Lower leg skin (tissue), 3 donors: ENCODE data around the gene DOCK11.

Experiments
- POLR2A ChIP-seq, 2 donors: fragments of 450-650 bp; IDR thresholded peaks; one replicate each; pipeline ENCODE4 v1.6.1; 2016 to 2017; ENCODE audit warnings: antibody characterized with exemption in 2 of 2, mild to moderate bottlenecking in 1 of 2, moderate library complexity in 1 of 2
- TF ChIP-seq, protein P1 (sequence below), 3 donors: fragments of 450-650 bp; IDR thresholded peaks; one replicate each; pipeline ENCODE4 v1.5.1; 2016; ENCODE audit warnings: antibody characterized with exemption in 3 of 3, mild to moderate bottlenecking in 3 of 3, moderate library complexity in 2 of 3

DNA sequence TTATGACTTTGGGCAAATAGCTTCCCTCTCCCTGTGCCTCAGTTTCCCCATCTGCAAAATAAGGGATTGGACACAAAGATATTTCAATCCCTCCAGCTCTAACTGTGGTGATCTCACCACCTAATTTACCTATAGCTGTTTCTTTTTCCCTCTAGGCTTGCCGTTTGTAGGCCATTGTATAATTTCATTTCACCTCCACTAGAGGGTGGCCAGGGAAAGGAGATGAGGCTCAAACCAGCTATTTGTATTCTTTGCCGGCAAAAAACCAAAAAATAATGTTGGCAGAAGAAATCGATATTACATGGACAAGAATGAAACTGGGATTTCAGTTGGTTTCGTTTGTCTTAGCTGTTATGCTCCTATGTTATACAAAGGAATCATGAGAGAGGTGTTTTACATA, 36.1 kb upstream of the DOCK11 start:
- TF ChIP-seq, protein P1, sequence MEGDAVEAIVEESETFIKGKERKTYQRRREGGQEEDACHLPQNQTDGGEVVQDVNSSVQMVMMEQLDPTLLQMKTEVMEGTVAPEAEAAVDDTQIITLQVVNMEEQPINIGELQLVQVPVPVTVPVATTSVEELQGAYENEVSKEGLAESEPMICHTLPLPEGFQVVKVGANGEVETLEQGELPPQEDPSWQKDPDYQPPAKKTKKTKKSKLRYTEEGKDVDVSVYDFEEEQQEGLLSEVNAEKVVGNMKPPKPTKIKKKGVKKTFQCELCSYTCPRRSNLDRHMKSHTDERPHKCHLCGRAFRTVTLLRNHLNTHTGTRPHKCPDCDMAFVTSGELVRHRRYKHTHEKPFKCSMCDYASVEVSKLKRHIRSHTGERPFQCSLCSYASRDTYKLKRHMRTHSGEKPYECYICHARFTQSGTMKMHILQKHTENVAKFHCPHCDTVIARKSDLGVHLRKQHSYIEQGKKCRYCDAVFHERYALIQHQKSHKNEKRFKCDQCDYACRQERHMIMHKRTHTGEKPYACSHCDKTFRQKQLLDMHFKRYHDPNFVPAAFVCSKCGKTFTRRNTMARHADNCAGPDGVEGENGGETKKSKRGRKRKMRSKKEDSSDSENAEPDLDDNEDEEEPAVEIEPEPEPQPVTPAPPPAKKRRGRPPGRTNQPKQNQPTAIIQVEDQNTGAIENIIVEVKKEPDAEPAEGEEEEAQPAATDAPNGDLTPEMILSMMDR (IDR thresholded peaks at IDR 0.05), result no peak
- TF ChIP-seq POLR2A (IDR thresholded peaks at IDR 0.05), result no peak
